NCI-H69 (cell line): ENCODE data around the gene OR10P1.
A peak's percentile ranks its signal among the peaks of the same experiment; 100 is the strongest.

ENCODE experiments used
- DNase-seq: peaks from one replicate; lab custom pipeline; 2025; lab: John Stamatoyannopoulos, UW

OR10P1 gene

GRCh38 chr12:55652352-55652751, 15.7 kb downstream of the OR10P1 start:
- no peak for DNase-seq

- DNase-seq: no peak
Observed at GRCh38 chr12:55653031-55653430, 16.3 kb downstream of the OR10P1 start.

GRCh38 chr12:55654511-55655214, 18.0 kb downstream of the OR10P1 start:
- DNase-seq: no peak

- DNase-seq: no peak
Observed at GRCh38 chr12:55657212-55657611, 20.5 kb downstream of the OR10P1 start.

GRCh38 chr12:55658212-55658611, 21.5 kb downstream of the OR10P1 start:
- no peak for DNase-seq

GRCh38 chr12:55658635-55659391, 22.1 kb downstream of the OR10P1 start:
- no peak for DNase-seq

GRCh38 chr12:55659486-55660385, 23.0 kb downstream of the OR10P1 start:
- DNase-seq: peak; percentile 55

- DNase-seq: no peak
Observed at GRCh38 chr12:55663391-55663790, 26.7 kb downstream of the OR10P1 start.

GRCh38 chr12:55664826-55665225, 28.1 kb downstream of the OR10P1 start:
- DNase-seq: no peak

GRCh38 chr12:55666508-55666907, 29.8 kb downstream of the OR10P1 start:
- DNase-seq: no peak

- no peak for DNase-seq
Observed at GRCh38 chr12:55670276-55670675, 33.6 kb downstream of the OR10P1 start.

- no peak for DNase-seq
Observed at GRCh38 chr12:55671746-55672145, 35.1 kb downstream of the OR10P1 start.

- DNase-seq: no peak
Observed at GRCh38 chr12:55673638-55674037, 36.9 kb downstream of the OR10P1 start.

- no peak for DNase-seq
Observed at GRCh38 chr12:55675666-55676065, 39.0 kb downstream of the OR10P1 start.

- no peak for DNase-seq
Observed at GRCh38 chr12:55676707-55677106, 40.0 kb downstream of the OR10P1 start.

- no peak for DNase-seq
Observed at GRCh38 chr12:55679691-55680090, 43.0 kb downstream of the OR10P1 start.

GRCh38 chr12:55681142-55682077, 44.7 kb downstream of the OR10P1 start:
- peak; percentile 82 for DNase-seq

GRCh38 chr12:55682087-55682796, 45.5 kb downstream of the OR10P1 start:
- DNase-seq: no peak

GRCh38 chr12:55683676-55684075, 47.0 kb downstream of the OR10P1 start:
- no peak for DNase-seq

GRCh38 chr12:55684761-55685370, 48.2 kb downstream of the OR10P1 start:
- no peak for DNase-seq
